CD4-positive, alpha-beta T cell (primary cell): ENCODE data around the gene STX11. TPM values are rescaled to one million over a fixed set of nuclear protein-coding genes. Genes with fewer than 3 reads are reported as not detected.

ENCODE experiments used
- ATAC-seq: fragments of 200-7000 bp; cut with Tn5 transposase; one replicate; pipeline ENCODE4 v1.10.0; 2022; ENCODE audit warnings: mild to moderate bottlenecking; ENCODE audit not compliant: poor library complexity
- CTCF ChIA-PET: fragments of 350-600 bp; sonication (Branson Sonifier 250); formaldehyde crosslinking; loops from one replicate; lab custom pipeline; 2021; ENCODE audit warnings: antibody characterized with exemption, inconsistent platforms; lab: Charles Lee
- POLR2A ChIA-PET: fragments of 350-600 bp; sonication (Branson Sonifier 250); formaldehyde crosslinking; loops from one replicate; lab custom pipeline; 2021; ENCODE audit warnings: antibody characterized with exemption, inconsistent platforms; lab: Charles Lee
- DNase-seq, 14 experiments: peaks; one replicate each; pipeline ENCODE4 v3.0.0-alpha.2; 2013 to 2020; ENCODE audit warnings: mixed read lengths in 2 of 14
- H3K27ac ChIP-seq, 2 donors: one replicate each; pipeline versions ENCODE4 v1.5.1 to v1.7.0; 2013; ENCODE audit warnings: low read length in 2 of 2, low read depth in 1 of 2, mild to moderate bottlenecking in 1 of 2
- H3K27me3 ChIP-seq, 2 experiments: 1 replicate in 1 of 2; 2 replicates in 1 of 2; pipeline versions ENCODE4 v1.6.1 to v1.7.0; 2013; ENCODE audit warnings: low read length in 2 of 2, control low read depth in 1 of 2, mild to moderate bottlenecking in 1 of 2, moderate library complexity in 1 of 2; ENCODE audit not compliant: insufficient read depth in 2 of 2, control insufficient read depth in 1 of 2
- H3K36me3 ChIP-seq: one replicate; pipeline ENCODE4 v1.6.1; 2013; ENCODE audit warnings: low read length, control low read depth; ENCODE audit not compliant: insufficient read depth
- H3K4me1 ChIP-seq: one replicate; pipeline ENCODE4 v1.6.1; 2013; ENCODE audit warnings: low read length, control low read depth; ENCODE audit not compliant: insufficient read depth
- H3K4me3 ChIP-seq: one replicate; pipeline ENCODE4 v1.5.1; 2013; ENCODE audit warnings: mild to moderate bottlenecking, low read length, moderate library complexity
- H3K9me3 ChIP-seq, 2 experiments: 1 replicate in 1 of 2; 2 replicates in 1 of 2; pipeline versions ENCODE4 v1.6.1 to v1.7.0; 2013; ENCODE audit warnings: low read length in 2 of 2, mild to moderate bottlenecking in 2 of 2, control low read depth in 1 of 2, moderate library complexity in 1 of 2; ENCODE audit not compliant: control insufficient read depth in 1 of 2, insufficient read depth in 1 of 2
- H3K27ac Mint-ChIP-seq: one replicate; pipeline ENCODE4 v1.8.0; 2020; ENCODE audit warnings: mixed read lengths
- H3K27me3 Mint-ChIP-seq: one replicate; pipeline ENCODE4 v1.8.0; 2021; ENCODE audit warnings: mixed read lengths
- H3K36me3 Mint-ChIP-seq: one replicate; pipeline ENCODE4 v1.8.0; 2021; ENCODE audit warnings: low read depth, mixed read lengths
- H3K4me1 Mint-ChIP-seq: one replicate; pipeline ENCODE4 v1.8.0; 2021; ENCODE audit warnings: low read depth, mixed read lengths
- H3K4me3 Mint-ChIP-seq: one replicate; pipeline ENCODE4 v1.8.0; 2020; ENCODE audit warnings: mild to moderate bottlenecking, mixed read lengths
- H3K9me3 Mint-ChIP-seq: one replicate; pipeline ENCODE4 v1.8.0; 2020; ENCODE audit warnings: mixed read lengths
- intact Hi-C, 2 experiments: fragments of 100-400 bp; cut with DNase I in 1 of 2; cut with micrococcal nuclease in 1 of 2; formaldehyde crosslinking; loops; one replicate each; pipeline versions ENCODE4 v1.15.1 to v1.9.0; 2023 to 2025; cut with DNase I, micrococcal nuclease
- total RNA-seq, 174 experiments: library from RNA in 2 of 174; stranded (reverse) in 2 of 174; gene quantifications; one replicate each; pipeline ENCODE4 v1.2.3 and lab custom pipeline; 2021 to 2026
- TF ChIP-seq, protein P1 (sequence below): fragments of 200-600 bp; IDR thresholded peaks from one replicate; pipeline ENCODE4 v1.8.0; 2022; ENCODE audit warnings: antibody characterized with exemption, mild to moderate bottlenecking

STX11 gene
- total RNA-seq, 2 experiments from 2014 or later, result 16.1 to 16.8 TPM

GRCh38 chr6:144215932-144216667 is 65.8 kb downstream of the STX11 start:
- Mint-ChIP-seq H3K36me3 (peaks cover 22% of the 10 kb centered on the region), H3K27me3 (peaks cover 18% of the 10 kb centered on the region), H3K9me3 (peaks cover 2% of the 10 kb centered on the region), H3K4me3 (peak overlapping the region; percentile 98), H3K27ac (peak overlapping the region; percentile 100), H3K4me1 (peaks cover 45% of the 10 kb centered on the region)
- TF ChIP-seq, protein P1, sequence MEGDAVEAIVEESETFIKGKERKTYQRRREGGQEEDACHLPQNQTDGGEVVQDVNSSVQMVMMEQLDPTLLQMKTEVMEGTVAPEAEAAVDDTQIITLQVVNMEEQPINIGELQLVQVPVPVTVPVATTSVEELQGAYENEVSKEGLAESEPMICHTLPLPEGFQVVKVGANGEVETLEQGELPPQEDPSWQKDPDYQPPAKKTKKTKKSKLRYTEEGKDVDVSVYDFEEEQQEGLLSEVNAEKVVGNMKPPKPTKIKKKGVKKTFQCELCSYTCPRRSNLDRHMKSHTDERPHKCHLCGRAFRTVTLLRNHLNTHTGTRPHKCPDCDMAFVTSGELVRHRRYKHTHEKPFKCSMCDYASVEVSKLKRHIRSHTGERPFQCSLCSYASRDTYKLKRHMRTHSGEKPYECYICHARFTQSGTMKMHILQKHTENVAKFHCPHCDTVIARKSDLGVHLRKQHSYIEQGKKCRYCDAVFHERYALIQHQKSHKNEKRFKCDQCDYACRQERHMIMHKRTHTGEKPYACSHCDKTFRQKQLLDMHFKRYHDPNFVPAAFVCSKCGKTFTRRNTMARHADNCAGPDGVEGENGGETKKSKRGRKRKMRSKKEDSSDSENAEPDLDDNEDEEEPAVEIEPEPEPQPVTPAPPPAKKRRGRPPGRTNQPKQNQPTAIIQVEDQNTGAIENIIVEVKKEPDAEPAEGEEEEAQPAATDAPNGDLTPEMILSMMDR, result peak; percentile 78
- Histone ChIP-seq H3K9me3 (peaks cover 0 to 5% of the 10 kb centered on the region in 2 experiments), H3K4me3 (peak overlapping the region; percentile 84), H3K4me1 (peaks cover 26% of the 10 kb centered on the region), H3K36me3 (no peaks in the 10 kb centered on the region), H3K27ac (peak overlapping the region; percentile 73 to 82), H3K27me3 (no peaks in the 10 kb centered on the region)
- ChIA-PET POLR2A (interaction anchor here (0.9 to 1.2 kb wide), 4 partner anchors 65 to 266 kb away, joined by 3 to 6 read pairs (median 4); partner anchors contain the start of gene SF3B5), CTCF (interaction anchor here (0.7 to 1.8 kb wide), 6 partner anchors 64 to 152 kb away, joined by 3 to 7 read pairs (median 4); partner anchors contain the start of gene STX11)
- DNase-seq (peak; percentile 84 to 96 (median 90)), ATAC-seq (peak; percentile 84)
- intact Hi-C loops, result loop anchor here (1.0 to 10.0 kb wide), 11 partner anchors 65 to 761 kb away; partner anchors contain the start of genes LTV1 (in 2 of the 2), ADAT2 (in 1 of the 2), PEX3 (in 1 of the 2) and SF3B5 (in 1 of the 2)

GRCh38 chr6:144216668-144217218 is 66.4 kb downstream of the STX11 start:
- DNase-seq (no peak), ATAC-seq (peak; percentile 35)
- CTCF ChIA-PET, result interaction anchor here (0.7 to 1.8 kb wide), 6 partner anchors 64 to 153 kb away, joined by 3 to 7 read pairs (median 4); partner anchors contain the start of gene STX11
- Mint-ChIP-seq H3K9me3 (peaks cover 2% of the 10 kb centered on the region), H3K4me3 (peak overlapping the region; percentile 98), H3K27me3 (peaks cover 18% of the 10 kb centered on the region), H3K27ac (peak overlapping the region; percentile 100), H3K4me1 (peaks cover 45% of the 10 kb centered on the region), H3K36me3 (peaks cover 22% of the 10 kb centered on the region)
- no peaks in the 10 kb centered on the region for H3K27me3 ChIP-seq
- POLR2A ChIA-PET, result interaction anchor here (0.9 to 1.2 kb wide), 4 partner anchors 65 to 265 kb away, joined by 3 to 6 read pairs (median 4); partner anchors contain the start of gene SF3B5
- TF ChIP-seq, protein P1, result no peak
- H3K27ac ChIP-seq, result peak overlapping the region; percentile 73 to 82
- H3K9me3 ChIP-seq, result peaks cover 0 to 5% of the 10 kb centered on the region in 2 experiments
- no peaks in the 10 kb centered on the region for H3K36me3 ChIP-seq
- H3K4me1 ChIP-seq, result peaks cover 26% of the 10 kb centered on the region
- intact Hi-C loops, result loop anchor here (1.0 to 10.0 kb wide), 11 partner anchors 65 to 762 kb away; partner anchors contain the start of genes LTV1 (in 2 of the 2), ADAT2 (in 1 of the 2), PEX3 (in 1 of the 2) and SF3B5 (in 1 of the 2)
- H3K4me3 ChIP-seq, result peak overlapping the region; percentile 84

- Mint-ChIP-seq H3K4me1 (peaks cover 45% of the 10 kb centered on the region), H3K9me3 (peaks cover 2% of the 10 kb centered on the region), H3K4me3 (peak overlapping the region; percentile 98), H3K27ac (peak overlapping the region; percentile 100), H3K27me3 (peaks cover 18% of the 10 kb centered on the region), H3K36me3 (peaks cover 22% of the 10 kb centered on the region)
- Histone ChIP-seq H3K27me3 (no peaks in the 10 kb centered on the region), H3K27ac (peak overlapping the region in 1 of 2 donors; percentile 8), H3K4me3 (no peak overlapping the region), H3K4me1 (peaks cover 26% of the 10 kb centered on the region), H3K9me3 (peaks cover 0 to 5% of the 10 kb centered on the region in 2 experiments), H3K36me3 (no peaks in the 10 kb centered on the region)
- POLR2A ChIA-PET, result interaction anchor here (0.9 to 2.1 kb wide), 4 partner anchors 66 to 265 kb away, joined by 3 to 10 read pairs (median 5); partner anchors contain the start of genes SF3B5 and STX11
- ATAC-seq (no peak), DNase-seq (peak in 2 of 14 experiments; percentile 12 to 27)
- intact Hi-C loops, result loop anchor here (2.0 to 10.0 kb wide), 9 partner anchors 66 to 762 kb away; partner anchors contain the start of genes LTV1 (in 2 of the 2), ADAT2 (in 1 of the 2), PEX3 (in 1 of the 2) and STX11 (in 1 of the 2)
- CTCF ChIA-PET, result interaction anchor here (1.0 to 1.8 kb wide), 2 partner anchors 97 to 112 kb away, joined by 3 to 6 read pairs; no protein-coding TSS in a partner anchor
- TF ChIP-seq, protein P1, result no peak
These were observed 66.9 kb downstream of the STX11 start for GRCh38 chr6:144217264-144217663.
